Ectodermal cell (in vitro differentiated cells): ENCODE measurements around the gene CEACAM16.
"Not testable (repeated sequence)": the region's sequence is repeated elsewhere in the genome, so short reads cannot be mapped to it uniquely, and the experiment has no call there.

Experiments used
- H3K27ac ChIP-seq: 2 replicates; pipeline ENCODE4 v1.7.0; 2013; ENCODE audit warnings: mild to moderate bottlenecking, low read depth, low read length; ENCODE audit not compliant: insufficient read depth, poor library complexity, severe bottlenecking
- H3K27me3 ChIP-seq: 2 replicates; pipeline ENCODE4 v1.7.0; 2013; ENCODE audit warnings: mild to moderate bottlenecking, low read length; ENCODE audit not compliant: insufficient read depth, control insufficient read depth, poor library complexity, severe bottlenecking
- H3K36me3 ChIP-seq: one replicate; pipeline ENCODE4 v1.7.0; 2013; ENCODE audit warnings: low read length; ENCODE audit not compliant: control insufficient read depth, insufficient read depth
- H3K4me1 ChIP-seq: one replicate; pipeline ENCODE4 v1.7.0; 2013; ENCODE audit warnings: low read length; ENCODE audit not compliant: control insufficient read depth, insufficient read depth
- H3K4me3 ChIP-seq: 2 replicates; pipeline ENCODE4 v1.7.0; 2013; ENCODE audit warnings: low read depth, low read length, control low read depth; ENCODE audit not compliant: insufficient read depth
- H3K9me3 ChIP-seq: 2 replicates; pipeline ENCODE4 v1.7.0; 2013; ENCODE audit warnings: mild to moderate bottlenecking, low read length, moderate library complexity; ENCODE audit not compliant: control insufficient read depth
- WGBS, 2 experiments: methylation state at CpG; one replicate each; pipeline ENCODE4 v1.1.7; 2013; ENCODE audit warnings: missing lambda C conversion rate in 2 of 2; 5-methylcytosine and 5-hydroxymethylcytosine counted together

CEACAM16 gene

DNA sequence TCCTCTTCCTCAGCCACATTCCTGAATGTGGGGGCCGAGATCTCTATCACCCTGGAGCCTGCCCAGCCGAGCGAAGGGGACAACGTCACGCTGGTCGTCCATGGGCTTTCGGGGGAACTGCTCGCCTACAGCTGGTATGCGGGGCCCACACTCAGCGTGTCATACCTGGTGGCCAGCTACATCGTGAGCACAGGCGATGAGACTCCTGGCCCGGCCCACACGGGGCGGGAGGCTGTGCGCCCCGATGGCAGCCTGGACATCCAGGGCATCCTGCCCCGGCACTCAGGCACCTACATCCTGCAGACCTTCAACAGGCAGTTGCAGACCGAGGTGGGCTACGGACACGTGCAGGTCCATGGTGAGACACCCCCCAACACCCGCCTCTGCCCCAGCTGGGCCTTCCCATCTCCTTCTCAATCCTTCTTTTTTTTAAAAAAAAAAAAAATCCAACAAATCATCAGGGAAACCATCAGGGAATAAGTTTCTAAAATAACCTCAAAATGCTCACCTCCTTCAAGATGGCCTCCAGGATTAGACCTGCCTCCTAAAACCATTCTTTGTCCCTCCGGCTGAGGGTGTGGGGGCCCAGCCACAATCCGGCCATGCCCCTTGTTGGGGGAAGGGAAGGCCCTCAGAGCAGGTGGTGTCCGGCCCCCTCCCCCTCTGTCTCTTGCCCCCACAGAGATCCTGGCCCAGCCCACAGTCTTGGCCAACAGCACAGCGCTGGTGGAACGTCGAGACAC, 4.6 kb downstream of the CEACAM16 start:
- Histone ChIP-seq H3K4me3 (no peak overlapping the region), H3K27me3 (no peaks in the 10 kb centered on the region)
- WGBS, 2 experiments, result 94% methylated on average over 28 of the region's 28 CpGs

DNA sequence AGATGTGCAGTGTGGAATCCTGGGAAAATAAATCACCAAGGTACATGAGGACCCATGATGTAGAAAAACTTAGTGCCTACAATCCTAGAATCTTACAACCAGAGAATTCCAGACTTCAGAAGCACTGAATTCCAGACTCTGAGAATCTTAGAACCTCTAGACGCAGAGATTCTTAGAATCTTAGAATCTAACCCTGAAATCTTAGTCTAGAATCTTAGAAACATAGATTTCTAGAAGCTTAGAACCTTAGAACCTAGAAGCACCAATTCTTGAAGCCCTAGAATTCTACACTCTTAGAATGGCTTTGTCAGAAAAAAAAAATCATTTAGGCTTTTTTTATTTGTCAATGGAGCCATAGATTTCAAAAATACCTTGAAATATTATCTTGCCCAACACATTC, 6.0 kb downstream of the CEACAM16 start:
- Histone ChIP-seq H3K27me3 (no peaks in the 10 kb centered on the region), H3K27ac (no peak overlapping the region), H3K9me3 (no peaks in the 10 kb centered on the region), H3K4me1 (no peaks in the 10 kb centered on the region), H3K36me3 (no peaks in the 10 kb centered on the region), H3K4me3 (no peak overlapping the region)
- 89 to 95% methylated on average over 1 of the region's 1 CpG for WGBS, 2 experiments

More for the DNA sequence above, 4.6 kb downstream of the CEACAM16 start:
- Histone ChIP-seq H3K36me3 (no peaks in the 10 kb centered on the region), H3K9me3 (no peaks in the 10 kb centered on the region), H3K27ac (no peak overlapping the region), H3K4me1 (no peaks in the 10 kb centered on the region)

DNA sequence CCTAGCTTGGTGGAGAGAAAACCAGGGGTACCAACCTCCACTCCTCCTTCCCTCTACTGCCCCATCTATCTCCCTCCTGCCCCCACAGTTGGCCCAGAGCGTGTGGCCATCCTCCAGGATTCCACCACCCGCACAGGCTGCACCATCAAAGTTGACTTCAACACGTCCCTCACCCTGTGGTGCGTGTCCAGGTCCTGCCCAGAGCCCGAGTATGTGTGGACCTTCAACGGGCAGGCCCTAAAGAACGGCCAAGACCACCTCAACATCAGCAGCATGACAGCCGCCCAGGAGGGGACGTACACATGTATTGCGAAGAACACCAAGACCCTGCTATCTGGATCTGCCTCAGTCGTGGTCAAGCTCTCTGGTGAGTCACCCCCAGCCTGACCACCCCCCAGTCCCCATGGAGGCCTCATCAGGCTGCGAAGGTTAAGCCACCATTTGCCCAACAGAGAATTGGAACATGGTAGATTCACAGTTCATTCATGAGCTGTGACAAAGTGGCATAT, 6.6 kb downstream of the CEACAM16 start:
- Histone ChIP-seq H3K27ac (no peak overlapping the region), H3K4me3 (no peak overlapping the region)
- WGBS, 2 experiments, result 93% methylated on average over 12 of the region's 12 CpGs

GRCh38 chr19:44706506-44707236, 7.7 kb downstream of the CEACAM16 start:
- no peaks in the 10 kb centered on the region for H3K36me3 ChIP-seq
- H3K9me3 ChIP-seq, result no peaks in the 10 kb centered on the region
- no peak overlapping the region for H3K4me3 ChIP-seq
- H3K27me3 ChIP-seq, result no peaks in the 10 kb centered on the region
- no peaks in the 10 kb centered on the region for H3K4me1 ChIP-seq
- WGBS, 2 experiments, result 90 to 92% methylated on average over 6 of the region's 6 CpGs
- no peak overlapping the region for H3K27ac ChIP-seq

More for the DNA sequence above, 6.6 kb downstream of the CEACAM16 start:
- Histone ChIP-seq H3K9me3 (no peaks in the 10 kb centered on the region), H3K36me3 (no peaks in the 10 kb centered on the region), H3K4me1 (no peaks in the 10 kb centered on the region), H3K27me3 (no peaks in the 10 kb centered on the region)

DNA sequence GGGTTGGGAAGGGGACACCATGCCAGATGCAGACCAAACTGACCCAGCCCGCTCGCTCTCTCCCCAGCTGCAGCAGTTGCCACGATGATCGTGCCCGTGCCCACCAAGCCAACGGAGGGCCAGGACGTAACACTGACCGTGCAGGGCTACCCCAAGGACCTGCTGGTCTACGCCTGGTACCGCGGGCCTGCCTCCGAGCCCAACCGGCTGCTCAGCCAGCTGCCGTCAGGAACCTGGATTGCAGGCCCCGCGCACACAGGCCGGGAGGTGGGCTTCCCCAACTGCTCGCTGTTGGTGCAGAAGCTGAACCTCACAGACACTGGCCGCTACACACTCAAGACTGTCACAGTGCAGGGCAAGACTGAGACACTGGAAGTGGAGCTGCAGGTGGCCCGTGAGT, 8.8 kb downstream of the CEACAM16 start:
- 93 to 94% methylated on average over 20 of the region's 20 CpGs for WGBS, 2 experiments
- no peak overlapping the region for H3K4me3 ChIP-seq
- H3K9me3 ChIP-seq, result no peaks in the 10 kb centered on the region
- no peaks in the 10 kb centered on the region for H3K27me3 ChIP-seq
- H3K27ac ChIP-seq, result no peak overlapping the region
- no peaks in the 10 kb centered on the region for H3K4me1 ChIP-seq
- H3K36me3 ChIP-seq, result no peaks in the 10 kb centered on the region

DNA sequence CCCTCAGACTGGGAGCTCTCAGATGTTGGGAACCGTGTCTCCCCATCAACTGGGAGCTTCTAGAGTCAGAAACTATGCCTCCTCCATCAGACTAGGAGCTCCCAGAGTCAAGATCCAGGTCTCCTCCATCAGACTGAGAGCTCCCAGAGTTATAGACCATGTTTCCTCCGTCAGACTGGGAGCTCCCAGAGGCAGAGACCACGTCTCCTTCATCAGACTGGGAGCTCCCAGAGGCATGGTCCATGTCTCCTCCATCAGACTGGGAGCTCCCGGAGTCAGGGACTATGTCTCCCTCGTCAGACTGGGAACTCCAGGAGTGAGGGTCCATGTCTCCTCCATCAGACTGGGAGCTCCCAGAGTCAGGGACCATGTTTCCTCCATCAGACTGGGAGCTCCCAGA, 10.0 kb downstream of the CEACAM16 start:
- H3K9me3 ChIP-seq, result no peaks in the 10 kb centered on the region
- no peaks in the 10 kb centered on the region for H3K27me3 ChIP-seq
- H3K36me3 ChIP-seq, result no peaks in the 10 kb centered on the region
- 86 to 87% methylated on average over 5 of the region's 5 CpGs for WGBS, 2 experiments
- no peak overlapping the region for H3K27ac ChIP-seq
- H3K4me3 ChIP-seq, result no peak overlapping the region
- no peaks in the 10 kb centered on the region for H3K4me1 ChIP-seq

DNA sequence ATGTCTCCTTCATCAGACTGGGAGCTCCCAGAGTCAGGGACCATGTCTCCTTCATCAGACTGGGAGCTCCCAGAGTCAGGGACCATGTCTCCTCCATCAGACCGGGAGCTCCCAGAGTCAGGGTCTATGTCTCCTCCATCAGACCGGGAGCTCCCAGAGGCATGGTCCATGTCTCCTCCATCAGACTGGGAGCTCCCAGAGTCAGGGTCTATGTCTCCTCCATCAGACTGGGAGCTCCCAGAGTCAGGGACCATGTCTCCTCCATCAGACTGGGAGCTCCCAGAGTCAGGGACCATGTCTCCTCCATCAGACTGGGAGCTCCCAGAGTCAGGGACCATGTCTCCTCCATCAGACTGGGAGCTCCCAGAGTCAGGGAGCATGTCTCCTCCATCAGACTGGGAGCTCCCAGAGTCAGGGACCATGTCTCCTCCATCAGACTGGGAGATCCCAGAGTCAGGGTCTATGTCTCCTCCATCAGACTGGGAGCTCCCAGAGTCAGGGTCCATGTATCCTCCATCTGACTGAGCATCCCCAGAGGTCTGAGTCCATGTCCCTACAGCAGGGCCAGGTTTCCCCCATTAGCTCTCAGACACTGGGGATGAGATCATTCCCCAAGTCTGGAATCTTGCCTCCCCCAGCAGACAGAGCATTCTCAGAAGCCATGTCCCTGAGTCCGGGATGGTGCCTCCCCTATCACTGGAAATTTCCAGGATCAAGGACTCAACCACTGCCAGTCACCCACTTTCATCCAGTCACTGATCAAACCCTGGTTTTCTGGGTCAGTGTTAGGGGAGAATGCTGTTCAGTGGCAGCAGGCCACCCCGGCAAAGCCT, 10.7 kb downstream of the CEACAM16 start:
- H3K27ac ChIP-seq, H3K4me3 ChIP-seq, H3K9me3 ChIP-seq, H3K27me3 ChIP-seq, H3K4me1 ChIP-seq, H3K36me3 ChIP-seq: not testable (repeated sequence)
- WGBS, 2 experiments, result 90 to 94% methylated on average over 4 of the region's 4 CpGs

DNA sequence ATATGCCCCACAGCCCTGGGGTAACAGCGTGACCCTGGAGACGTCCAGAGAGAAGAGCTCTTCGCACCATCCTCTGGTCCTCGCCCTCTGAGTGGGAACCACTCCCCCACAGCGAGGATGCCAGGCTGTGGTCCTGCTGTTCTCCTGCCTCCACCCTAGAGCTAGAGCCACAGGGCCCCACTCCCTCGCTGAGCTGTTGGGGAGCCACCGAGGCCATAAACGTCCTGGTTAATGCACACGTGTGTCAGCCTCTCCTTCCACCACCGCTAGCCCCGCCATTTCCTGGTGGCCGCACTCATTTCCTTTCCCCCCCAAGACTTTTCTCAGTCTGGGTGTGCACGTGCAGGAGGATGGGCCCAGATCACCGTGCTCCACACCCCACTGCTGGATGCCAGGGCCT, 11.5 kb downstream of the CEACAM16 start:
- WGBS, 2 experiments, result 91 to 92% methylated on average over 14 of the region's 14 CpGs
- H3K9me3 ChIP-seq, result peaks cover 2% of the 10 kb centered on the region

GRCh38 chr19:44712864-44713515, 14.0 kb downstream of the CEACAM16 start:
- 69 to 75% methylated on average over 3 to 4 of the region's 4 CpGs for WGBS, 2 experiments
- Histone ChIP-seq H3K27ac (no peak overlapping the region), H3K9me3 (peaks cover 2% of the 10 kb centered on the region), H3K36me3 (no peaks in the 10 kb centered on the region), H3K4me3 (no peak overlapping the region), H3K27me3 (no peaks in the 10 kb centered on the region), H3K4me1 (no peaks in the 10 kb centered on the region)

More for the DNA sequence above, 11.5 kb downstream of the CEACAM16 start:
- no peaks in the 10 kb centered on the region for H3K36me3 ChIP-seq
- no peak overlapping the region for H3K27ac ChIP-seq
- no peaks in the 10 kb centered on the region for H3K27me3 ChIP-seq
- no peak overlapping the region for H3K4me3 ChIP-seq
- no peaks in the 10 kb centered on the region for H3K4me1 ChIP-seq
